K562 (cell line): ENCODE results near the gene GATA5. TPM values are rescaled to one million over a fixed set of nuclear protein-coding genes. Genes with fewer than 3 reads are reported as not detected.
A peak's percentile ranks its signal among the peaks of the same experiment; 100 is the strongest.

Source experiments
- CEBPG ChIP-seq, 3 experiments: fragments of 200-800 bp in 1 of 3; sonication (Bioruptor generic) in 1 of 3; sonication (generic) in 1 of 3; formaldehyde crosslinking in 1 of 3; IDR thresholded peaks in 2 of 3; conservative IDR thresholded peaks in 1 of 3; 2 replicates each; pipeline versions ENCODE4 v1.6.1 to v1.8.0; 2016 to 2022; ENCODE audit warnings: missing compliant biosample characterization in 2 of 3, missing genetic modification characterization in 2 of 3, mild to moderate bottlenecking in 1 of 3, missing genetic modification reagents in 1 of 3
- ILK ChIP-seq: fragments of 450-650 bp; IDR thresholded peaks from 2 replicates; pipeline ENCODE4 v1.6.1; 2016; ENCODE audit warnings: missing genetic modification characterization, low read depth, mild to moderate bottlenecking, missing compliant biosample characterization, moderate library complexity, borderline replicate concordance
- POU5F1 ChIP-seq: fragments of 150-350 bp; IDR thresholded peaks from 2 replicates; pipeline ENCODE4 v1.6.1; 2014; ENCODE audit warnings: borderline replicate concordance, low read length, low read depth, mild to moderate bottlenecking; ENCODE audit not compliant: partially characterized antibody
- RBM39 ChIP-seq: fragments of 200-400 bp; formaldehyde crosslinking; optimal IDR thresholded peaks from 2 replicates; pipeline ENCODE3; 2018; ENCODE audit warnings: low read depth, low read length
- SRSF7 ChIP-seq: fragments of 200-400 bp; formaldehyde crosslinking; optimal IDR thresholded peaks from 2 replicates; pipeline ENCODE3; 2017; ENCODE audit warnings: mild to moderate bottlenecking, low read depth, low read length
- ZNF143 ChIP-seq: sonication (generic); formaldehyde crosslinking; IDR thresholded peaks from 2 replicates; pipeline ENCODE4 v1.9.0; 2022; ENCODE audit warnings: mild to moderate bottlenecking, missing genetic modification reagents
- ZNF232 ChIP-seq: sonication (generic); formaldehyde crosslinking; IDR thresholded peaks from 2 replicates; pipeline ENCODE4 v1.8.0; 2022; ENCODE audit warnings: mild to moderate bottlenecking, missing genetic modification reagents
- polyA plus RNA-seq, 8 experiments: library from polyadenylated mRNA; depleted of rRNA in 4 of 8; stranded (reverse) in 5 of 8; unstranded in 3 of 8; fragments of >200 nt; fragmentation: Nextera tagmentation in 2 of 8; fragmentation: Illumina TruSeq in 1 of 8; extraction: Ambion mirVana in 2 of 8; extraction: Trizol in 1 of 8; gene quantifications; 2 replicates each; pipeline versions ENCODE4 v1.2.1 to v1.2.3, GENCODE V29; 2011 to 2014; ENCODE audit warnings: inconsistent platforms in 1 of 8, missing spikeins in 1 of 8
- total RNA-seq, 7 experiments: library from RNA; depleted of rRNA in 6 of 7; stranded (reverse); fragments of >200 nt in 6 of 7; fragmentation: Illumina TruSeq in 2 of 7; extraction: Trizol in 2 of 7; gene quantifications; 2 replicates each; pipeline versions ENCODE4 v1.2.1 to v1.2.3, GENCODE V29; 2011 to 2021; ENCODE audit warnings: low replicate concordance in 1 of 7
- TF ChIP-seq, protein P1 (sequence below), 2 experiments: fragments of 450-650 bp; formaldehyde crosslinking in 1 of 2; IDR thresholded peaks; 2 replicates each; pipeline versions ENCODE4 v1.4.0 to v1.6.1; 2014 to 2020; ENCODE audit warnings: mild to moderate bottlenecking in 2 of 2, borderline replicate concordance in 1 of 2, low read depth in 1 of 2
- TF ChIP-seq, protein P2 (sequence below): fragments of 250-450 bp; sonication (Bioruptor Pico); IDR thresholded peaks from 2 replicates; pipeline ENCODE4 v1.8.0; 2022; ENCODE audit warnings: inconsistent platforms
- TF ChIP-seq, protein P3 (sequence below): fragments of 450-650 bp; IDR thresholded peaks from 2 replicates; pipeline ENCODE4 v1.6.1; 2016; ENCODE audit warnings: low read depth, mild to moderate bottlenecking, moderate library complexity
- TF ChIP-seq, protein P4 (sequence below), 2 experiments: fragments of 200-800 bp in 1 of 2; sonication (Bioruptor generic) in 1 of 2; sonication (generic) in 1 of 2; formaldehyde crosslinking in 1 of 2; IDR thresholded peaks in 1 of 2; conservative IDR thresholded peaks in 1 of 2; 2 replicates each; pipeline versions ENCODE4 v1.5.0 to v1.6.1; 2016 to 2020; ENCODE audit warnings: missing compliant biosample characterization in 1 of 2, missing genetic modification characterization in 1 of 2, missing genetic modification reagents in 1 of 2
- TF ChIP-seq, protein P5 (sequence below): fragments of 450-650 bp; formaldehyde crosslinking; conservative IDR thresholded peaks from 2 replicates; pipeline ENCODE4 v1.4.0; 2022; ENCODE audit warnings: mild to moderate bottlenecking, missing genetic modification characterization

The GATA5 gene
- total and polyA plus RNA-seq, 9 of the 15 experiments (the other 6 are each of a cell fraction or from before 2014, with no cell fraction given), result 0.09 to 0.57 (median 0.20) TPM; not detected in 3

DNA sequence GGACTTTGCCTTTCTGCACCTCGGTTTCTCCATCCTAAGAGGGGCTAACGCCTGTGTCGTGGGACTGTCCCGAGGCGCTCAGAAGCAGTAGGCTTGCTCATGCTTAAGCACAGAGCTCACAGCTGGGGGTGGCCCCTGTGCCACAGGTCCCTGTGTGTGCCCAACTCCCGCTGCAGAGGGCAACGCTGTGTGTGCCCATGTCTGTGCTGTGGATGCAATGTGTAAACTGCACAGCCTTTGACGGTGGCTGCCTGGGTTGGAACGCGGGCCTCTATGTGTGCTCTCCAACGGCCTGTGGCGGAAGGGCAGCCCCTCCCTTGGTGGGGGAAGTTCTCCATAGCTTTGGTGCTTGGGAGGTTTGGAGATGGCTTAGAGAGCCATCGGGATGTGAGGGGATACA, 10.7 kb upstream of the GATA5 start (continued):
- TF ChIP-seq, protein P1, sequence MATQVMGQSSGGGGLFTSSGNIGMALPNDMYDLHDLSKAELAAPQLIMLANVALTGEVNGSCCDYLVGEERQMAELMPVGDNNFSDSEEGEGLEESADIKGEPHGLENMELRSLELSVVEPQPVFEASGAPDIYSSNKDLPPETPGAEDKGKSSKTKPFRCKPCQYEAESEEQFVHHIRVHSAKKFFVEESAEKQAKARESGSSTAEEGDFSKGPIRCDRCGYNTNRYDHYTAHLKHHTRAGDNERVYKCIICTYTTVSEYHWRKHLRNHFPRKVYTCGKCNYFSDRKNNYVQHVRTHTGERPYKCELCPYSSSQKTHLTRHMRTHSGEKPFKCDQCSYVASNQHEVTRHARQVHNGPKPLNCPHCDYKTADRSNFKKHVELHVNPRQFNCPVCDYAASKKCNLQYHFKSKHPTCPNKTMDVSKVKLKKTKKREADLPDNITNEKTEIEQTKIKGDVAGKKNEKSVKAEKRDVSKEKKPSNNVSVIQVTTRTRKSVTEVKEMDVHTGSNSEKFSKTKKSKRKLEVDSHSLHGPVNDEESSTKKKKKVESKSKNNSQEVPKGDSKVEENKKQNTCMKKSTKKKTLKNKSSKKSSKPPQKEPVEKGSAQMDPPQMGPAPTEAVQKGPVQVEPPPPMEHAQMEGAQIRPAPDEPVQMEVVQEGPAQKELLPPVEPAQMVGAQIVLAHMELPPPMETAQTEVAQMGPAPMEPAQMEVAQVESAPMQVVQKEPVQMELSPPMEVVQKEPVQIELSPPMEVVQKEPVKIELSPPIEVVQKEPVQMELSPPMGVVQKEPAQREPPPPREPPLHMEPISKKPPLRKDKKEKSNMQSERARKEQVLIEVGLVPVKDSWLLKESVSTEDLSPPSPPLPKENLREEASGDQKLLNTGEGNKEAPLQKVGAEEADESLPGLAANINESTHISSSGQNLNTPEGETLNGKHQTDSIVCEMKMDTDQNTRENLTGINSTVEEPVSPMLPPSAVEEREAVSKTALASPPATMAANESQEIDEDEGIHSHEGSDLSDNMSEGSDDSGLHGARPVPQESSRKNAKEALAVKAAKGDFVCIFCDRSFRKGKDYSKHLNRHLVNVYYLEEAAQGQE (IDR thresholded peaks at IDR 0.05; ENCODE audit: borderline replicate concordance), result no peak
- TF ChIP-seq, protein P1 (CRISPR knock-in tag; IDR thresholded peaks at IDR 0.05; ENCODE audit: low read depth), result no peak
- TF ChIP-seq POU5F1 (no peak), ILK (tag) (no peak), ZNF232 (CRISPR knock-in tag) (no peak), CEBPG (CRISPR knock-in tag; IDR thresholded peaks at IDR 0.05) (0 out of 2 replicates have a peak, but pooled peaks have one; percentile 16), CEBPG (tag; conservative IDR thresholded peaks at IDR 0.05 in 1 of 2, IDR thresholded peaks at IDR 0.05 in 1 of 2) (no peak), ZNF143 (no peak), SRSF7 (no peak), RBM39 (no peak)
- TF ChIP-seq, protein P2, sequence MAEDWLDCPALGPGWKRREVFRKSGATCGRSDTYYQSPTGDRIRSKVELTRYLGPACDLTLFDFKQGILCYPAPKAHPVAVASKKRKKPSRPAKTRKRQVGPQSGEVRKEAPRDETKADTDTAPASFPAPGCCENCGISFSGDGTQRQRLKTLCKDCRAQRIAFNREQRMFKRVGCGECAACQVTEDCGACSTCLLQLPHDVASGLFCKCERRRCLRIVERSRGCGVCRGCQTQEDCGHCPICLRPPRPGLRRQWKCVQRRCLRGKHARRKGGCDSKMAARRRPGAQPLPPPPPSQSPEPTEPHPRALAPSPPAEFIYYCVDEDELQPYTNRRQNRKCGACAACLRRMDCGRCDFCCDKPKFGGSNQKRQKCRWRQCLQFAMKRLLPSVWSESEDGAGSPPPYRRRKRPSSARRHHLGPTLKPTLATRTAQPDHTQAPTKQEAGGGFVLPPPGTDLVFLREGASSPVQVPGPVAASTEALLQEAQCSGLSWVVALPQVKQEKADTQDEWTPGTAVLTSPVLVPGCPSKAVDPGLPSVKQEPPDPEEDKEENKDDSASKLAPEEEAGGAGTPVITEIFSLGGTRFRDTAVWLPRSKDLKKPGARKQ (CRISPR knock-in tag), result no peak
- TF ChIP-seq, protein P3, sequence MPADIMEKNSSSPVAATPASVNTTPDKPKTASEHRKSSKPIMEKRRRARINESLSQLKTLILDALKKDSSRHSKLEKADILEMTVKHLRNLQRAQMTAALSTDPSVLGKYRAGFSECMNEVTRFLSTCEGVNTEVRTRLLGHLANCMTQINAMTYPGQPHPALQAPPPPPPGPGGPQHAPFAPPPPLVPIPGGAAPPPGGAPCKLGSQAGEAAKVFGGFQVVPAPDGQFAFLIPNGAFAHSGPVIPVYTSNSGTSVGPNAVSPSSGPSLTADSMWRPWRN, result no peak
- TF ChIP-seq, protein P4, sequence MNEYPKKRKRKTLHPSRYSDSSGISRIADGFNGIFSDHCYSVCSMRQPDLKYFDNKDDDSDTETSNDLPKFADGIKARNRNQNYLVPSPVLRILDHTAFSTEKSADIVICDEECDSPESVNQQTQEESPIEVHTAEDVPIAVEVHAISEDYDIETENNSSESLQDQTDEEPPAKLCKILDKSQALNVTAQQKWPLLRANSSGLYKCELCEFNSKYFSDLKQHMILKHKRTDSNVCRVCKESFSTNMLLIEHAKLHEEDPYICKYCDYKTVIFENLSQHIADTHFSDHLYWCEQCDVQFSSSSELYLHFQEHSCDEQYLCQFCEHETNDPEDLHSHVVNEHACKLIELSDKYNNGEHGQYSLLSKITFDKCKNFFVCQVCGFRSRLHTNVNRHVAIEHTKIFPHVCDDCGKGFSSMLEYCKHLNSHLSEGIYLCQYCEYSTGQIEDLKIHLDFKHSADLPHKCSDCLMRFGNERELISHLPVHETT (CRISPR knock-in tag; conservative IDR thresholded peaks at IDR 0.05 in 1 of 2, IDR thresholded peaks at IDR 0.05 in 1 of 2), result no peak
- TF ChIP-seq, protein P5, sequence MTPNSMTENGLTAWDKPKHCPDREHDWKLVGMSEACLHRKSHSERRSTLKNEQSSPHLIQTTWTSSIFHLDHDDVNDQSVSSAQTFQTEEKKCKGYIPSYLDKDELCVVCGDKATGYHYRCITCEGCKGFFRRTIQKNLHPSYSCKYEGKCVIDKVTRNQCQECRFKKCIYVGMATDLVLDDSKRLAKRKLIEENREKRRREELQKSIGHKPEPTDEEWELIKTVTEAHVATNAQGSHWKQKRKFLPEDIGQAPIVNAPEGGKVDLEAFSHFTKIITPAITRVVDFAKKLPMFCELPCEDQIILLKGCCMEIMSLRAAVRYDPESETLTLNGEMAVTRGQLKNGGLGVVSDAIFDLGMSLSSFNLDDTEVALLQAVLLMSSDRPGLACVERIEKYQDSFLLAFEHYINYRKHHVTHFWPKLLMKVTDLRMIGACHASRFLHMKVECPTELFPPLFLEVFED (CRISPR knock-in tag), result no peak
